Measurements from ENCODE around the gene KCNA5. TPM values are rescaled to one million over a fixed set of nuclear protein-coding genes. Genes with fewer than 3 reads are reported as not detected.

The KCNA5 gene
- polyA plus RNA-seq, 3 donors = not detected

DNA sequence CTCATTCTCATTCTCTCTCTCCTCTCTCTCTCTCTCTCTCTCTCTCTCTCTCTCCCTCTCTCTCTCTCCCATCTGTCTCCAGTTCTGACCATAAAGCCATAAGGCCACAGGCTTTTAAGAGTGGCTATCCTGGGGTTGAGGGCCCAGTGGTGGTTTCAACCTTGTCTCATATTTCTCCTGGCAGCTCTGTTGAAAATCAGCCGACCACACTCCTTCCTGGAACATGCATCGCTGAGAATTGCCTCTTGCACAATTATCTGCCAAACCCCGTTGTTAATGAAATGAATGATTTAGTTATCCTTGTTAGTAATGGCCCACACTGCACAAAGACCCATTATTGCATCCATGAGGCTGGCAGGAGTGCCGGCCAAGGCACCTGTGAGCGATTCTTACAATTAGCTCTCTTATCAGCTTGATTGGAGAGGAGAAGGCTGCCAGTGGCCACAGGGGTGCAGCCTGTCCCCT lies 30.4 kb upstream of the KCNA5 start:
- intact Hi-C loops (cut with micrococcal nuclease) = no loop called here
- Histone ChIP-seq H4K20me1 (ENCODE audit: insufficient read depth, low read length) (no peaks in the 10 kb centered on the region), H3K27ac (ENCODE audit: low read depth in 1 of 2, low read length in 2 of 2) (no peak overlapping the region), H3K4me1 (ENCODE audit: control insufficient read depth in 1 of 2, insufficient read depth in 2 of 2, low read length in 2 of 2) (no peaks in the 10 kb centered on the region), H2AFZ (ENCODE audit: insufficient read depth, low read depth, low read length, poor library complexity, severe bottlenecking) (no peak overlapping the region), H3K27me3 (ENCODE audit: control insufficient read depth in 2 of 2, insufficient read depth in 2 of 2, low read length in 2 of 2) (no peaks in the 10 kb centered on the region), H3K9ac (ENCODE audit: insufficient read depth, low read length, poor library complexity, severe bottlenecking) (peak overlapping the region; percentile 1), H3K4me2 (replicated peaks; ENCODE audit: extremely low read depth, low read length, poor library complexity, severe bottlenecking) (no peak overlapping the region), H3K79me2 (ENCODE audit: insufficient read depth, low read length) (no peaks in the 10 kb centered on the region), H3K36me3 (replicated peaks in 1 of 2; ENCODE audit: control insufficient read depth in 1 of 2, insufficient read depth in 2 of 2, low read length in 2 of 2) (no peaks in the 10 kb centered on the region), H3K4me3 (replicated peaks in 1 of 3; ENCODE audit: low read depth in 2 of 3, low read length in 3 of 3) (no peak overlapping the region), H3K9me3 (replicated peaks in 1 of 2; ENCODE audit: control insufficient read depth in 1 of 2, insufficient read depth in 1 of 2, low read length in 2 of 2) (no peaks in the 10 kb centered on the region)
- Mint-ChIP-seq H3K27ac (no peak overlapping the region), H3K9me3 (peaks cover 0 to 1% (median 0%) of the 10 kb centered on the region in 7 donors), H3K4me3 (peak overlapping the region in 1 of 2 donors; percentile 9), H3K27me3 (ENCODE audit: low read depth in 3 of 3) (peaks cover 3 to 6% (median 4%) of the 10 kb centered on the region in 3 donors), H3K4me1 (peaks cover 5% of the 10 kb centered on the region), H3K36me3 (no peaks in the 10 kb centered on the region)
- 86% methylated on average over 2 of the region's 5 CpGs for WGBS (ENCODE audit: insufficient coverage)
- DNase-seq = no peak
- TF ChIP-seq, protein P1, sequence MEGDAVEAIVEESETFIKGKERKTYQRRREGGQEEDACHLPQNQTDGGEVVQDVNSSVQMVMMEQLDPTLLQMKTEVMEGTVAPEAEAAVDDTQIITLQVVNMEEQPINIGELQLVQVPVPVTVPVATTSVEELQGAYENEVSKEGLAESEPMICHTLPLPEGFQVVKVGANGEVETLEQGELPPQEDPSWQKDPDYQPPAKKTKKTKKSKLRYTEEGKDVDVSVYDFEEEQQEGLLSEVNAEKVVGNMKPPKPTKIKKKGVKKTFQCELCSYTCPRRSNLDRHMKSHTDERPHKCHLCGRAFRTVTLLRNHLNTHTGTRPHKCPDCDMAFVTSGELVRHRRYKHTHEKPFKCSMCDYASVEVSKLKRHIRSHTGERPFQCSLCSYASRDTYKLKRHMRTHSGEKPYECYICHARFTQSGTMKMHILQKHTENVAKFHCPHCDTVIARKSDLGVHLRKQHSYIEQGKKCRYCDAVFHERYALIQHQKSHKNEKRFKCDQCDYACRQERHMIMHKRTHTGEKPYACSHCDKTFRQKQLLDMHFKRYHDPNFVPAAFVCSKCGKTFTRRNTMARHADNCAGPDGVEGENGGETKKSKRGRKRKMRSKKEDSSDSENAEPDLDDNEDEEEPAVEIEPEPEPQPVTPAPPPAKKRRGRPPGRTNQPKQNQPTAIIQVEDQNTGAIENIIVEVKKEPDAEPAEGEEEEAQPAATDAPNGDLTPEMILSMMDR (IDR thresholded peaks at IDR 0.05) = no peak

DNA sequence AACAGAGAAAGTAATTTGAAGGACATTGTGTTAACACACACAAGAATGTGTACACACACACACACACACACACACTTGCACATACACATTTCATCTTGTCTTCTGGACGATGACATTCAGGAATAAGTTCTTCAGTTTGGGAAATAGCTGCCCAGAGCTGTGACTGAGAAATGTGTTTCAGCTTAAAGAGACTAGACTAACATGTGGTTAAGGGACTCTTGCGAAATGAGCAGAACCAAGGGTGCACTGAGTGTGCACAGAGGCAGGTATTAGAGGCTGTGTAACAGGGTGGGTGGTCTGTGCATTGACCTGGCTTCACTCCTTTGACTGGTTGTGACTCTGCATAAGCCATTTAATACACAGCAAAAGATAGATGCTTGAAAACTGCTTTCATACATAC lies 29.4 kb upstream of the KCNA5 start:
- H3K79me2 ChIP-seq (ENCODE audit: insufficient read depth, low read length) = no peaks in the 10 kb centered on the region
- Mint-ChIP-seq H3K36me3 (no peaks in the 10 kb centered on the region), H3K27me3 (ENCODE audit: low read depth in 3 of 3) (peaks cover 3 to 7% (median 4%) of the 10 kb centered on the region in 3 donors), H3K4me1 (peaks cover 5% of the 10 kb centered on the region), H3K27ac (no peak overlapping the region), H3K9me3 (peaks cover 0 to 1% (median 0%) of the 10 kb centered on the region in 7 donors), H3K4me3 (no peak overlapping the region)
- H3K27me3 ChIP-seq (ENCODE audit: control insufficient read depth in 2 of 2, insufficient read depth in 2 of 2, low read length in 2 of 2) = no peaks in the 10 kb centered on the region
- no peak overlapping the region for H2AFZ ChIP-seq (ENCODE audit: insufficient read depth, low read depth, low read length, poor library complexity, severe bottlenecking)
- WGBS (ENCODE audit: insufficient coverage) = 25% methylated on average over 2 of the region's 2 CpGs
- no peaks in the 10 kb centered on the region for H3K4me1 ChIP-seq (ENCODE audit: control insufficient read depth in 1 of 2, insufficient read depth in 2 of 2, low read length in 2 of 2)
- H4K20me1 ChIP-seq (ENCODE audit: insufficient read depth, low read length) = no peaks in the 10 kb centered on the region
- H3K36me3 ChIP-seq (replicated peaks in 1 of 2; ENCODE audit: control insufficient read depth in 1 of 2, insufficient read depth in 2 of 2, low read length in 2 of 2) = no peaks in the 10 kb centered on the region
- no peaks in the 10 kb centered on the region for H3K9me3 ChIP-seq (replicated peaks in 1 of 2; ENCODE audit: control insufficient read depth in 1 of 2, insufficient read depth in 1 of 2, low read length in 2 of 2)
- no peak overlapping the region for H3K4me3 ChIP-seq (replicated peaks in 1 of 3; ENCODE audit: low read depth in 2 of 3, low read length in 3 of 3)
- TF ChIP-seq, protein P1 (IDR thresholded peaks at IDR 0.05) = no peak
- no peak overlapping the region for H3K9ac ChIP-seq (ENCODE audit: insufficient read depth, low read length, poor library complexity, severe bottlenecking)
- no peak for DNase-seq
- H3K4me2 ChIP-seq (replicated peaks; ENCODE audit: extremely low read depth, low read length, poor library complexity, severe bottlenecking) = no peak overlapping the region
- no peak overlapping the region for H3K27ac ChIP-seq (ENCODE audit: low read depth in 1 of 2, low read length in 2 of 2)
- intact Hi-C loops (cut with micrococcal nuclease) = no loop called here

All from CD14-positive monocyte (primary cell).